ENCODE data around the gene PGS1. TPM values are rescaled to one million over a fixed set of nuclear protein-coding genes. Genes with fewer than 3 reads are reported as not detected.

The PGS1 gene
- total and polyA plus RNA-seq, 2 of the 8 experiments (the other 6 are each of a cell fraction or from before 2014, with no cell fraction given) = 46.7 to 60.0 TPM

- peaks cover 9 to 25% (median 22%) of the 10 kb centered on the region in 4 experiments; a peak in 6 of 8 replicates for H3K36me3 ChIP-seq (ENCODE audit: control insufficient read depth in 2 of 4, insufficient read depth in 4 of 4, low read length in 3 of 4)
- POLR2A ChIA-PET (ENCODE audit: partially characterized antibody) = interaction anchor here (0.7 to 1.3 kb wide), 4 partner anchors 8 to 141 kb away, joined by 3 read pairs; no protein-coding TSS in a partner anchor
- H3K4ac ChIP-seq (replicated peaks; ENCODE audit: insufficient read length, low read depth, low read length) = no peak overlapping the region
- H2AK5ac ChIP-seq (ENCODE audit: low read depth, low read length) = no peak overlapping the region
- H3K56ac ChIP-seq (replicated peaks; ENCODE audit: insufficient read length, low read depth, low read length) = no peak overlapping the region
- peaks cover 2 to 7% of the 10 kb centered on the region in 2 experiments for H4K20me1 ChIP-seq (replicated peaks in 1 of 2; ENCODE audit: control insufficient read depth in 1 of 2, insufficient read depth in 2 of 2, low read length in 2 of 2)
- no peak for DNase-seq (ENCODE audit: low read depth in 1 of 2, low spot score in 2 of 2)
- no peak overlapping the region for H3K4me2 ChIP-seq (ENCODE audit: insufficient read depth in 1 of 2, low read depth in 2 of 2, low read length in 2 of 2)
- 97% methylated on average over 22 of the region's 22 CpGs; no CpG with 5 or more reads in 1 of the 2 experiments for WGBS, 2 experiments (ENCODE audit: extremely low coverage in 1 of 2, insufficient coverage in 1 of 2, insufficient read length in 1 of 2, insufficient replicate concordance in 2 of 2, low coverage in 1 of 2, low lambda C conversion rate in 2 of 2, missing lambda C conversion rate in 1 of 2)
- H4K8ac ChIP-seq (ENCODE audit: extremely low read depth, insufficient read depth, low read length) = no peak overlapping the region
- no peak overlapping the region for H3K9ac ChIP-seq (replicated peaks in 1 of 4; ENCODE audit: extremely low read depth in 1 of 4, low read depth in 3 of 4, low read length in 3 of 4)
- no peak overlapping the region for H4K5ac ChIP-seq (ENCODE audit: insufficient read length, low read depth, low read length)
- no peak for TF ChIP-seq RAD21 (IDR thresholded peaks at IDR 0.05 in 1 of 2, conservative IDR thresholded peaks at IDR 0.05 in 1 of 2; ENCODE audit: low read depth in 2 of 2, low read length in 2 of 2)
- TF ChIP-seq POLR2AphosphoS5 (IDR thresholded peaks at IDR 0.05; ENCODE audit: low read depth, low read length) = peak; percentile 37; the same call in 1 of the 2 replicates
- H3K27ac ChIP-seq (ENCODE audit: low read depth, low read length) = no peak overlapping the region
- H2BK120ac ChIP-seq (replicated peaks; ENCODE audit: low read depth, low read length) = no peak overlapping the region
- H3K9me3 ChIP-seq (ENCODE audit: insufficient read depth in 2 of 2, low read depth in 1 of 2, low read length in 1 of 2) = no peaks in the 10 kb centered on the region
- H3K14ac ChIP-seq (ENCODE audit: insufficient read length) = no peak overlapping the region
- peaks cover 0 to 8% of the 10 kb centered on the region in 2 experiments; a peak in 1 of 4 replicates for H3K79me2 ChIP-seq (ENCODE audit: control insufficient read depth in 1 of 2, insufficient read depth in 2 of 2, low read length in 2 of 2)
- H2BK5ac ChIP-seq (ENCODE audit: low read depth, low read length) = no peak overlapping the region; the same call in 1 of the 2 replicates
- peaks cover 0 to 9% (median 3%) of the 10 kb centered on the region in 4 experiments; a peak in 5 of 7 replicates for H3K4me1 ChIP-seq (replicated peaks in 1 of 4; ENCODE audit: control insufficient read depth in 3 of 4, insufficient read depth in 4 of 4, low read length in 3 of 4)
- no peak overlapping the region for H4K91ac ChIP-seq (replicated peaks; ENCODE audit: insufficient read length, low read length)
- no peak overlapping the region for H3K4me3 ChIP-seq (ENCODE audit: extremely low read depth in 1 of 4, insufficient read depth in 2 of 4, low read depth in 3 of 4, low read length in 4 of 4)
- no peaks in the 10 kb centered on the region for H3K79me1 ChIP-seq (ENCODE audit: low read depth, low read length)
- H2BK20ac ChIP-seq (ENCODE audit: low read length) = no peak overlapping the region
- no peak overlapping the region for H3K23ac ChIP-seq (ENCODE audit: insufficient read length)
- no peaks in the 10 kb centered on the region for H3K27me3 ChIP-seq (replicated peaks in 1 of 4; ENCODE audit: control insufficient read depth in 3 of 4, extremely low read depth in 1 of 4, insufficient read depth in 3 of 4, low read length in 3 of 4)
- no peak overlapping the region for H3K18ac ChIP-seq (ENCODE audit: extremely low read depth, low read length)
- H2BK12ac ChIP-seq (ENCODE audit: low read depth, low read length) = no peak overlapping the region
- FAIRE-seq = no peak
- CTCF ChIA-PET (ENCODE audit: partially characterized antibody) = interaction anchor here (1.2 to 13.7 kb wide), 3 partner anchors 59 to 176 kb away, joined by 3 to 257 read pairs (median 6); partner anchors contain the start of gene SOCS3
- no peaks in the 10 kb centered on the region; the same call in 1 of the 2 replicates for H3K23me2 ChIP-seq (ENCODE audit: low read depth, low read length)
- H2AFZ ChIP-seq (ENCODE audit: low read length) = no peak overlapping the region
- no peak overlapping the region for H2BK15ac ChIP-seq (ENCODE audit: low read length)
These were observed 47.9 kb downstream of the PGS1 start for GRCh38 chr17:78426293-78426879.
